GM10266 (cell line): ENCODE results near the gene PSMA6.
"Not testable (repeated sequence)": the region's sequence is repeated elsewhere in the genome, so short reads cannot be mapped to it uniquely, and the experiment has no call there.

Experiments used
- DNase-seq: peaks from one replicate; pipeline ENCODE4 v3.0.0; 2012; ENCODE audit errors: extremely low spot score
- TF ChIP-seq, protein P1 (sequence below): IDR thresholded peaks from 2 replicates; pipeline ENCODE4 v1.5.1; 2012; ENCODE audit warnings: mild to moderate bottlenecking, low read depth; ENCODE audit not compliant: control insufficient read depth, insufficient read depth; ENCODE audit errors: missing control alignments

The PSMA6 gene

DNA sequence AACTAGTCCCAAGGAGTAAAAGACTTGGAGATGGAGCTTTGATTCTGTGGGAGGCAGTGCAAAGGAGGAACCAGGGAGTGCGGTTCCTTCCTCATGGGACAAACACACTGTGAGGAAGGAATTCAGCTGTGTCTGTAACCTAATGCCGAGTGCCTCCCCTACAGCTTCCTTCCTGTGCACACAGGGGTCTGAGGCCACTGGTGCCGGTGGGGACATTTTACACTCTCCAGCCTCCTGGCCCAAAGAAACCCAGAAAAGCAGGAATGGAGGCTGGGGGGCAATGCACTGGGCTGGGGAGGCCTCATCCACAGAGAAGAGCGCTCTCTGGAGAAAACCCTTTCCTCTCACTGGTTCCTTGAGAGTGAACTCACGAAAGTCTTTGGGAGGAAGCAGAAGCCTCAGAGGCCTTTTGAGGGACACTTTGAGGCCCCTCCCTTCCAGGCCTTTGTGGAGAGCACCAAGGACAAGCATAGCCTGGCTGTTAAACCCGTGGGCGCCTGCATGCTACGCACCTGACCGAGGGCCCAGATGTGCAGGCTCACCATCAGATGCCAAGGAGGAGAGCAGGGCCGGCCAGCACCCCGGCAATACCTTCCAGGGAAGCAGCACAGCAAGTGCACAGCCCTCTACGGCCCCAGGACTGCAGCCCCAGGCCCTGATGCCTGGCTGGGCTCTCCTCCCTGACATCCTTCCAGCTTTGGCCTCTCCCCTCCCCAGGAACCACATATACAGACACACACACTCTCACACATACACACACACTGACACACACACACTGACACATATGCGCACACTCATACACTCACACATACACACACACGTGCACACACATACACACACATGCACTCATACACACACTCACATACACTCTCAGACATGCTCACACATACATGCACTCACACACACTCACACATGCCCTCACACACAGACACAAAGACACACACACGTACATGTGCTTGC, 60.4 kb downstream of the PSMA6 start:
- DNase-seq = no peak

DNA sequence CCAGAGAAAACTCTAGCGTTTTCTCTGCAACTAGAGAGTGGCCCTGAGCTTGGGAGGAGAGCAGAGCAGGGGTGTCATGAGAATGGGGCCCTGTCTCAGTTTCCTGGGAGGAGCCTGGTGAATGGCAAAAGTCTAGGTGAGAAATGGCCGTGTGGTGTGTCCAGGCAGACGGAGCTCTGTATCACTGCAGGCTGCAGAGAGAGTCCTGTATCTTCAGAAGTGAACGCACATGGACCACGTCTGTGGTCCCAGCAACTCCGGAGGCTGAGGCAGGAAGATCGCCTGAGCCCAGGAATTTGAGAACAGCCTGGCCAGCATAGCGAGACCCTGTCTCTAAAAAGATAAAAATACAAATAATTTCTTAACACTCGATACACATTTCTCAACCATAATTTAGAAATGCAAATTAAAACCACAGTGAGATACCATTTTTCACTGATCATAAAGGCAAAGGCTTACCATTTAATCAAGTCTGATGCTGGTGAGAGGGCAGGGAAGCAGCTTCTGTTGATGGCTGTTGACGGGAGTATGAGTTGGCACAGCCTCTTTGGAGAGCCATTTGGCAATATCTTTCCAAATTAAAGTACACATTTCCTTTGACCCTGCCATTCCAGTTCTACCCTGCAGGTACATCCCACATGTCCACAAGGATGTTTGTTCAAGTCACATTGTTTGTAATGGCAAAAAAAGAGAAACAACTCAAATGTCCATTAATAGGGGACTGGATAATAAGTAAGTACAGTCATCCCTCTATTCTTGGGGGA, 61.4 kb downstream of the PSMA6 start:
- TF ChIP-seq, protein P1, sequence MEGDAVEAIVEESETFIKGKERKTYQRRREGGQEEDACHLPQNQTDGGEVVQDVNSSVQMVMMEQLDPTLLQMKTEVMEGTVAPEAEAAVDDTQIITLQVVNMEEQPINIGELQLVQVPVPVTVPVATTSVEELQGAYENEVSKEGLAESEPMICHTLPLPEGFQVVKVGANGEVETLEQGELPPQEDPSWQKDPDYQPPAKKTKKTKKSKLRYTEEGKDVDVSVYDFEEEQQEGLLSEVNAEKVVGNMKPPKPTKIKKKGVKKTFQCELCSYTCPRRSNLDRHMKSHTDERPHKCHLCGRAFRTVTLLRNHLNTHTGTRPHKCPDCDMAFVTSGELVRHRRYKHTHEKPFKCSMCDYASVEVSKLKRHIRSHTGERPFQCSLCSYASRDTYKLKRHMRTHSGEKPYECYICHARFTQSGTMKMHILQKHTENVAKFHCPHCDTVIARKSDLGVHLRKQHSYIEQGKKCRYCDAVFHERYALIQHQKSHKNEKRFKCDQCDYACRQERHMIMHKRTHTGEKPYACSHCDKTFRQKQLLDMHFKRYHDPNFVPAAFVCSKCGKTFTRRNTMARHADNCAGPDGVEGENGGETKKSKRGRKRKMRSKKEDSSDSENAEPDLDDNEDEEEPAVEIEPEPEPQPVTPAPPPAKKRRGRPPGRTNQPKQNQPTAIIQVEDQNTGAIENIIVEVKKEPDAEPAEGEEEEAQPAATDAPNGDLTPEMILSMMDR = no peak
- no peak for DNase-seq

More for the DNA sequence above, 60.4 kb downstream of the PSMA6 start:
- TF ChIP-seq, protein P1 = no peak

DNA sequence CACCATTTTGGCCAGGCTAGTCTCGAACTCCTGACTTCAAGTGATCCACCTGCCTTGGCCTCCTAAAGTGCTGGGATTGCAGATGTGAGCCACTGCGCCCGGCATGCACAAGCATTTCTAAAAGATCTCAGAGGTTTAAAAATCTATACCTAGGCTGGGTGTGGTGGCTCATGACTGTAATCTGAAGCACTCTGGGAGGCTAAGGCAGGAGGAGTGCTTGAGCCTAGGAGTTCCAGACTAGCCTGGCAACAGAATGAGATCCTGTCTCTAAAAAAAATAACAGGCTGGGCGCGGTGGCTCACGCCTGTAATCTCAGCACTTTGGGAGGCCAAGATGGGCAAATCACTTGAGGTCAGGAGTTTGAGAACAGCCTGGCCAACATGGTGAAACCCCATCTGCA, 63.1 kb downstream of the PSMA6 start:
- DNase-seq = not testable (repeated sequence)

DNA sequence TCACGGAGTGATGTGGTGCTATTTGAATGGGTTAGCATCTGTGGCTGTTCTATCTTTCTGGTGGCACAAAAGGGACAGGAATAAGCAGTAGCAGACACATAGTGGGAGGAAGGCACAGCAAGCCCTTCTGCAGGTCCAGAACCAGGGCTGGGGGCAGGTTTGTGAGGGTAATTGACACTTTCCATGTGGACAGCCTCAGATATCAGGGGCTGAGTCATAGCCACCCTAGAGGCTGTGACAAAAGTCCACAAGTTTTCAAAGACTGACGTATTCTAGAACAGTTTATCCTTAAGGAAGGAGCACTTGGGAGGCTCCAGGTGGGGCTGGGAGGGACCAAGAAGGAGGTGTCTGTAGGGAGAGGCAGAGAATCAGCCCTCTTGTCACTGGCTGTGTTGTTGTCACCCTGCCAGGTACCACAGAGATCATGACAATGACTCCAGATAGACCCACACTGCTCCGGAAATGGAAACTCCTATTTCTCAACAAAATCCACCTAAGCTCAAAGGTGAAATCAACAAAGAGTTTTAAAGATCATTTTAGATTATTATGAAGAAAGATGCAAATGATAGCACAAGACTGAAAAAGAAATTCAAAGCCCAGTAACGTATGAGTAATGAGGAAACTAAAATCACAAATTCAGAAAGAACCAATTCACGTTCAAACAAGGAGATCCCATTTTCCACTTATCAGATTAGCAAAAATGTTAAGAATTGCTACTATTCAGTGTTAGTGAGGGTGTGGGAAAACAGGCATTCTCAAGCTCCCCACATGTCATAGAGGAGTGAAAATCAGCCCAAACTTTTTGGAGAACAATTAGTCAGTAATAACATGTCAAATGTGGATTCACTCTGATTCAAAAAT, 64.0 kb downstream of the PSMA6 start:
- DNase-seq = no peak
- TF ChIP-seq, protein P1 = no peak

DNA sequence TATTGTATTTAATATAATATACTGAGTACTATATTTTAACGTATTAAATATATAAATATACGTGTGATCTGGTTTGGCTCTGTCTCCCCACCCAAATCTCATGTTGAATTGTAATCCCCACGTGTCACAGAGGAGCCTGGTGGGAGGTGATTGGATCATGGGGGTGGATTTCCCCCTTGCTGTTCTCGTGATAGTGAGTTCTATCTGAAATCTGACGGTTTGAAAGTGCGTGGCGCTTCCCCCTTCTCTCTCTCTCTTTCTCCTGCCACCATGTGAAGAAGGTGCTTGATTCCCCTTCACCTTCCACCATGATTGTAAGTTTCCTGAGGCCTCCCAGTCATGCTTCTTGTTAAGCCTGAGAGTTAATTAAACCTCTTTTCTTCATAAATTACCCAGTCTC, 67.5 kb downstream of the PSMA6 start:
- DNase-seq = not testable (repeated sequence)

DNA sequence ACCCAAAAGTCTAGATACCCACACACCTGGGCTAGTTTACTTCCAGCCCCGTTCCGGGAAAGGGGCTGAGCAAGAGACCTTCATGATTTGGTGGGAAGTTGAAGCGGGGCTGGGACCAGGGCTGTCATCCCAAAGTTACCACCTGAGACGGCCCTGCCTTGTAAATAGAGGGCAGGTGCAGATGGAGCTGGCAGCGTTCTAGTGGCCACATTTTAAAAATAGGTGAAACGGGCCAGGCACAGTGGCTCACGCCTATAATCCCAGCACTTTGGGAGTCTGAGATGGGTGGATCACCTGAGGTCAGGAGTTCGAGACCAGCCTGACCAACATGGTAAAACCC, 68.9 kb downstream of the PSMA6 start:
- TF ChIP-seq, protein P1 = no peak
- no peak for DNase-seq

DNA sequence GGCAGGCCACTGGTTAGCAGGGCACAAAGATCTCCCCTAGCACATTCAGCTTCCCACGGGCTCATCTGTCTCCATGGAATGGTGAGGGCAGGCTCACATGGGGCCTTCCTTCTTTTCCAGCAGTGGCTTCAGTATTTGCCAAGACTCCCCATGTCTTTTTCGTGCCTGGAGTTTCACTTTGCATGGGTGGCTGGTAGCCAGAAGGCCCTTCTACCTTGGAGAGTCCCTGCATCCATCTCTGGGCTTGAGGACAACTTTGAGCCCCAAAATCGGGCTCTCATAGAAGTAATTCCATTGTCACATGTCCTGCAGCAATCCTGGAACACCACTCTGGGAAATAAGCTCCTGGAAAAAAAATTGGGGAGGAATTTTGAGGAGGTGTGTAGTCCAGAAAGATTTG, 70.3 kb downstream of the PSMA6 start:
- no peak for DNase-seq

More for the DNA sequence above, 70.3 kb downstream of the PSMA6 start:
- TF ChIP-seq, protein P1 = no peak
